GM12878 (cell line): ENCODE data around the gene DOCK1. TPM values are rescaled to one million over a fixed set of nuclear protein-coding genes. Genes with fewer than 3 reads are reported as not detected.

ENCODE experiments used
- ATAC-seq: fragments of 200-7000 bp; cut with Tn5 transposase; 3 replicates; pipeline ENCODE4 v1.9.1; 2020; ENCODE audit warnings: mild to moderate bottlenecking, moderate library complexity
- BruUV-seq: library from RNA; stranded (reverse); fragments of 400-500 nt; replicated peaks from 2 replicates; lab custom pipeline; 2021; lab: Mats Ljungman, UMichigan
- CTCF ChIA-PET: fragments of 300-600 bp; sonication (Branson Sonifier 250); formaldehyde crosslinking; extraction: SDS; loops from one replicate; lab custom pipeline; 2021; ENCODE audit warnings: inconsistent platforms; lab: Yijun Ruan, JAX
- POLR2A ChIA-PET: fragments of 350-600 bp; formaldehyde crosslinking; extraction: SDS; loops from one replicate; lab custom pipeline; 2021; ENCODE audit warnings: inconsistent platforms; lab: Charles Lee
- RAD21 ChIA-PET: fragments of 300-600 bp; sonication (Branson Sonifier 250); formaldehyde crosslinking; loops from one replicate; lab custom pipeline; 2023; ENCODE audit warnings: antibody characterized with exemption; ENCODE audit not compliant: unreplicated experiment; lab: Charles Lee
- SMC1A ChIA-PET: fragments of 300-600 bp; sonication (Branson Sonifier 250); formaldehyde crosslinking; loops from one replicate; lab custom pipeline; 2023; ENCODE audit not compliant: unreplicated experiment, uncharacterized antibody; lab: Charles Lee
- DNase-seq: peaks from one replicate; pipeline ENCODE4 v3.0.0-alpha.2; 2011; ENCODE audit warnings: low read depth, low spot score
- FAIRE-seq: peaks from 3 replicates; lab custom pipeline; 2011; peaks lifted over from hg19 to GRCh38; lab: Jason Lieb, UNC
- H2AFZ ChIP-seq: 2 replicates; pipeline ENCODE4 v1.6.0; 2011; ENCODE audit warnings: low read depth, low read length, control low read depth; ENCODE audit not compliant: control insufficient read depth
- H3K27ac ChIP-seq: 2 replicates; pipeline ENCODE4 v1.5.1; 2011; ENCODE audit warnings: control low read depth; ENCODE audit not compliant: control insufficient read depth, insufficient read depth
- H3K27me3 ChIP-seq, 2 experiments: replicated peaks in 1 of 2; 2 replicates each; pipeline versions ENCODE4 v1.6.0 to v1.6.1; 2011; ENCODE audit warnings: low read length in 1 of 2; ENCODE audit not compliant: control insufficient read depth in 2 of 2, insufficient read depth in 2 of 2
- H3K36me3 ChIP-seq, 2 experiments: 2 replicates each; pipeline ENCODE4 v1.5.1; 2011; ENCODE audit warnings: low read length in 1 of 2; ENCODE audit not compliant: control insufficient read depth in 2 of 2, insufficient read depth in 2 of 2
- H3K4me1 ChIP-seq: 2 replicates; pipeline ENCODE4 v1.6.1; 2011; ENCODE audit warnings: mild to moderate bottlenecking, low read length, moderate library complexity, mixed read lengths; ENCODE audit not compliant: control insufficient read depth, insufficient read depth
- H3K4me2 ChIP-seq: 2 replicates; pipeline ENCODE4 v1.6.0; 2011; ENCODE audit warnings: control low read depth; ENCODE audit not compliant: control insufficient read depth, insufficient read depth
- H3K4me3 ChIP-seq: fragments of 200-600 bp; sonication (generic); 2 replicates; pipeline ENCODE4 v1.5.1; 2016
- H3K79me2 ChIP-seq: 2 replicates; pipeline ENCODE4 v1.6.0; 2011; ENCODE audit warnings: low read length; ENCODE audit not compliant: control insufficient read depth, insufficient read depth
- H3K9ac ChIP-seq: 2 replicates; pipeline ENCODE4 v1.8.0; 2011; ENCODE audit warnings: low read length, control low read depth, mixed read lengths; ENCODE audit not compliant: control insufficient read depth, insufficient read depth
- H3K9me3 ChIP-seq: replicated peaks from 3 replicates; pipeline ENCODE4 v1.5.1; 2011; ENCODE audit warnings: mild to moderate bottlenecking, low read length; ENCODE audit not compliant: control insufficient read depth, insufficient read depth
- H4K20me1 ChIP-seq: 2 replicates; pipeline ENCODE4 v1.6.0; 2011; ENCODE audit not compliant: control insufficient read depth, insufficient read depth
- ASH2L ChIP-seq: fragments of 300-600, 200-600 bp; sonication (generic); IDR thresholded peaks from 2 replicates; pipeline ENCODE4 v1.6.1; 2017; ENCODE audit warnings: low read depth, mild to moderate bottlenecking, borderline replicate concordance
- ATF7 ChIP-seq: fragments of 450-650 bp; IDR thresholded peaks from 2 replicates; pipeline ENCODE4 v1.6.1; 2016; ENCODE audit warnings: low read depth, mild to moderate bottlenecking
- BCL11A ChIP-seq: IDR thresholded peaks from 2 replicates; pipeline ENCODE4 v1.6.1; 2011; ENCODE audit warnings: low read depth, low read length
- CBX5 ChIP-seq: sonication (generic); IDR thresholded peaks from 2 replicates; pipeline ENCODE4 v1.6.1; 2016; ENCODE audit warnings: low read depth, moderate library complexity, mild to moderate bottlenecking, inconsistent platforms
- JUND ChIP-seq: IDR thresholded peaks from 2 replicates; pipeline ENCODE4 v1.6.1; 2012; ENCODE audit warnings: low read depth, mild to moderate bottlenecking, low read length, improper control_type of control experiment, moderate library complexity
- NR2C2 ChIP-seq: IDR thresholded peaks from 2 replicates; pipeline ENCODE4 v1.6.1; 2011; ENCODE audit warnings: borderline replicate concordance, low read depth; ENCODE audit not compliant: control insufficient read depth, insufficient read length
- NR2F1 ChIP-seq: fragments of 450-650 bp; conservative IDR thresholded peaks from 2 replicates; pipeline ENCODE4 v1.6.1; 2017; ENCODE audit warnings: mild to moderate bottlenecking
- PKNOX1 ChIP-seq: fragments of 450-650 bp; IDR thresholded peaks from 2 replicates; pipeline ENCODE4 v1.6.1; 2016; ENCODE audit warnings: mild to moderate bottlenecking
- RBBP5 ChIP-seq: fragments of 200-600 bp; sonication (generic); conservative IDR thresholded peaks from 2 replicates; pipeline ENCODE4 v1.6.1; 2016
- SMAD1 ChIP-seq: fragments of 450-650 bp; IDR thresholded peaks from 2 replicates; pipeline ENCODE4 v1.6.1; 2018; ENCODE audit warnings: mild to moderate bottlenecking, low read depth; ENCODE audit not compliant: partially characterized antibody
- SPI1 ChIP-seq: IDR thresholded peaks from 2 replicates; pipeline ENCODE4 v1.6.1; 2011; ENCODE audit warnings: low read depth, mild to moderate bottlenecking, low read length, moderate library complexity, borderline replicate concordance; ENCODE audit not compliant: insufficient read depth
- TCF12 ChIP-seq: IDR thresholded peaks from 2 replicates; pipeline ENCODE4 v1.6.1; 2011; ENCODE audit warnings: low read depth, mild to moderate bottlenecking, low read length
- WGBS: methylation state at CpG from one replicate; pipeline ENCODE4 v1.1.6; 2016; ENCODE audit warnings: low lambda C conversion rate; ENCODE audit not compliant: insufficient replicate concordance, insufficient coverage; ENCODE audit errors: missing lambda C conversion rate; 5-methylcytosine and 5-hydroxymethylcytosine counted together
- in situ Hi-C: fragments of 300-500 bp; cut with MboI; formaldehyde crosslinking; loops from 9 replicates; pipeline ENCODE4 v1.14.3; 2018; ENCODE audit warnings: mixed read lengths
- intact Hi-C: fragments of 100-400 bp; cut with micrococcal nuclease; formaldehyde crosslinking; loops from one replicate; pipeline ENCODE4 v1.14.2; 2022; ENCODE audit not compliant: unreplicated experiment
- polyA plus RNA-seq, 11 experiments: library from polyadenylated mRNA; depleted of rRNA in 4 of 11; unstranded in 6 of 11; stranded (reverse) in 5 of 11; fragments of >200 nt; fragmentation: Nextera tagmentation in 4 of 11; fragmentation: Illumina TruSeq in 1 of 11; extraction: Ambion mirVana in 4 of 11; extraction: Trizol in 1 of 11; gene quantifications; 1 replicate in 1 of 11; 2 replicates in 10 of 11; pipeline versions ENCODE4 v1.2.1 to v1.2.3, GENCODE V29; 2011 to 2016; ENCODE audit warnings: inconsistent platforms in 2 of 11, missing spikeins in 2 of 11, low read depth in 1 of 11
- total RNA-seq, 4 experiments: library from RNA; depleted of rRNA in 3 of 4; stranded (reverse); fragments of >200 nt in 3 of 4; fragmentation: Illumina TruSeq in 1 of 4; extraction: Trizol in 1 of 4; gene quantifications; 2 replicates each; pipeline versions ENCODE4 v1.2.1 to v1.2.3, GENCODE V29; 2013 to 2021

Gene DOCK1
- total and polyA plus RNA-seq, 10 of the 15 experiments (the other 5 are each of a cell fraction or from before 2014, with no cell fraction given), result 0.05 to 0.18 TPM; not detected in 8

- H3K4me3 ChIP-seq, result no peak overlapping the region
- no peaks in the 10 kb centered on the region for H3K36me3 ChIP-seq
- no peak for DNase-seq
- TF ChIP-seq JUND, result no peak
- no peak for TF ChIP-seq RBBP5
- ChIA-PET SMC1A (no interaction called here), RAD21 (no interaction called here), POLR2A (no interaction called here), CTCF (no interaction called here)
- H2AFZ ChIP-seq, result no peak overlapping the region
- no TSS peak for BruUV-seq
- H3K27ac ChIP-seq, result no peak overlapping the region
- H3K27me3 ChIP-seq, result no peaks in the 10 kb centered on the region
- intact Hi-C loops, result no loop called here
- H4K20me1 ChIP-seq, result no peaks in the 10 kb centered on the region
- ATAC-seq, result no peak
- H3K9me3 ChIP-seq, result no peaks in the 10 kb centered on the region; the same call in 2 of the 3 replicates
- in situ Hi-C loops, result no loop called here
- 24% methylated on average over 10 of the region's 10 CpGs for WGBS
- no peaks in the 10 kb centered on the region for H3K79me2 ChIP-seq
- no peak for FAIRE-seq
- no peak overlapping the region for H3K4me2 ChIP-seq
- H3K9ac ChIP-seq, result no peak overlapping the region
- no peaks in the 10 kb centered on the region for H3K4me1 ChIP-seq
These were observed 107.5 kb downstream of the DOCK1 start for GRCh38 chr10:127012769-127013152.

- Histone ChIP-seq H3K36me3 (no peaks in the 10 kb centered on the region), H3K4me2 (no peak overlapping the region), H3K27ac (no peak overlapping the region), H3K9me3 (no peaks in the 10 kb centered on the region; the same call in 2 of the 3 replicates), H3K9ac (no peak overlapping the region), H4K20me1 (no peaks in the 10 kb centered on the region), H3K4me3 (no peak overlapping the region), H3K27me3 (no peaks in the 10 kb centered on the region), H3K79me2 (no peaks in the 10 kb centered on the region), H3K4me1 (no peaks in the 10 kb centered on the region), H2AFZ (no peak overlapping the region)
- no peak for TF ChIP-seq SMAD1
- TF ChIP-seq NR2F1, result no peak
- TF ChIP-seq BCL11A, result no peak
- TF ChIP-seq NR2C2, result no peak
- no peak for TF ChIP-seq PKNOX1
- TF ChIP-seq ATF7, result no peak
- no peak for TF ChIP-seq TCF12
- TF ChIP-seq ASH2L, result no peak
- no peak for TF ChIP-seq SPI1
- TF ChIP-seq CBX5, result no peak
- ATAC-seq, result no peak
- intact Hi-C loops, result no loop called here
- ChIA-PET CTCF (no interaction called here), POLR2A (no interaction called here), SMC1A (no interaction called here), RAD21 (no interaction called here)
- no peak for FAIRE-seq
- no TSS peak for BruUV-seq
- in situ Hi-C loops, result no loop called here
- no peak for DNase-seq
- WGBS, result 30% methylated on average over 9 of the region's 9 CpGs
These were observed 108.0 kb downstream of the DOCK1 start for GRCh38 chr10:127013211-127013656.
